Loucy (cell line): Measurements from ENCODE around the gene USP15.

ENCODE experiments used
- H2AFZ ChIP-seq: fragments of 200-600 bp; sonication (generic); 2 replicates; pipeline ENCODE4 v1.6.0; 2016; ENCODE audit warnings: antibody characterized with exemption, mild to moderate bottlenecking, low read length, moderate library complexity
- H3F3A ChIP-seq: fragments of 200-600 bp; 2 replicates; pipeline ENCODE4 v1.6.0; 2016; ENCODE audit warnings: antibody characterized with exemption, low read depth, mild to moderate bottlenecking
- H3K27me3 ChIP-seq: fragments of 200-600 bp; sonication (generic); 2 replicates; pipeline ENCODE4 v1.6.1; 2014; ENCODE audit warnings: low read length, mild to moderate bottlenecking; ENCODE audit not compliant: insufficient read depth, poor library complexity, severe bottlenecking
- H3K36me3 ChIP-seq: fragments of 200-600 bp; sonication (generic); 2 replicates; pipeline ENCODE4 v1.6.1; 2016; ENCODE audit warnings: low read length; ENCODE audit not compliant: insufficient read depth
- H3K4me1 ChIP-seq: fragments of 200-600 bp; sonication (generic); 2 replicates; pipeline ENCODE4 v1.5.1; 2014; ENCODE audit warnings: low read length, mild to moderate bottlenecking; ENCODE audit not compliant: insufficient read depth, poor library complexity, severe bottlenecking
- H3K4me2 ChIP-seq: fragments of 200-600 bp; sonication (generic); 2 replicates; pipeline ENCODE4 v1.6.0; 2014; ENCODE audit warnings: antibody characterized with exemption, low read length, low read depth, mild to moderate bottlenecking; ENCODE audit not compliant: poor library complexity, severe bottlenecking
- H3K4me3 ChIP-seq: fragments of 200-600 bp; sonication (generic); 2 replicates; pipeline ENCODE4 v1.5.1; 2014; ENCODE audit warnings: low read length, mild to moderate bottlenecking, mixed read lengths; ENCODE audit not compliant: poor library complexity, severe bottlenecking
- H3K79me2 ChIP-seq: fragments of 200-600 bp; sonication (generic); 2 replicates; pipeline ENCODE4 v1.6.1; 2014; ENCODE audit warnings: low read length; ENCODE audit not compliant: insufficient read depth
- H3K9ac ChIP-seq: fragments of 200-600 bp; sonication (generic); 2 replicates; pipeline ENCODE4 v1.6.0; 2014; ENCODE audit warnings: mild to moderate bottlenecking, low read depth, low read length, moderate library complexity; ENCODE audit not compliant: poor library complexity, severe bottlenecking
- H3K9me2 ChIP-seq: fragments of 200-600 bp; sonication (generic); replicated peaks from 2 replicates; pipeline ENCODE4 v1.6.1; 2016; ENCODE audit warnings: low read depth, low read length, mixed read lengths
- H3K9me3 ChIP-seq: fragments of 200-600 bp; sonication (generic); 2 replicates; pipeline ENCODE4 v1.6.1; 2014; ENCODE audit warnings: mild to moderate bottlenecking, antibody characterized with exemption, low read length, low read depth; ENCODE audit not compliant: insufficient read depth
- H4K20me1 ChIP-seq: fragments of 200-600 bp; sonication (generic); 2 replicates; pipeline ENCODE4 v1.6.0; 2014; ENCODE audit warnings: antibody characterized with exemption, low read length, mild to moderate bottlenecking; ENCODE audit not compliant: insufficient read depth, poor library complexity, severe bottlenecking
- CTCF ChIP-seq: fragments of 200-600 bp; sonication (generic); conservative IDR thresholded peaks from 2 replicates; pipeline ENCODE4 v1.5.1; 2014; ENCODE audit warnings: mild to moderate bottlenecking, antibody characterized with exemption, low read length
- EZH2phosphoT487 ChIP-seq: fragments of 200-600 bp; IDR thresholded peaks from 2 replicates; pipeline ENCODE4 v1.6.1; 2018; ENCODE audit warnings: antibody characterized with exemption, mild to moderate bottlenecking, moderate library complexity, borderline replicate concordance

USP15 gene

DNA sequence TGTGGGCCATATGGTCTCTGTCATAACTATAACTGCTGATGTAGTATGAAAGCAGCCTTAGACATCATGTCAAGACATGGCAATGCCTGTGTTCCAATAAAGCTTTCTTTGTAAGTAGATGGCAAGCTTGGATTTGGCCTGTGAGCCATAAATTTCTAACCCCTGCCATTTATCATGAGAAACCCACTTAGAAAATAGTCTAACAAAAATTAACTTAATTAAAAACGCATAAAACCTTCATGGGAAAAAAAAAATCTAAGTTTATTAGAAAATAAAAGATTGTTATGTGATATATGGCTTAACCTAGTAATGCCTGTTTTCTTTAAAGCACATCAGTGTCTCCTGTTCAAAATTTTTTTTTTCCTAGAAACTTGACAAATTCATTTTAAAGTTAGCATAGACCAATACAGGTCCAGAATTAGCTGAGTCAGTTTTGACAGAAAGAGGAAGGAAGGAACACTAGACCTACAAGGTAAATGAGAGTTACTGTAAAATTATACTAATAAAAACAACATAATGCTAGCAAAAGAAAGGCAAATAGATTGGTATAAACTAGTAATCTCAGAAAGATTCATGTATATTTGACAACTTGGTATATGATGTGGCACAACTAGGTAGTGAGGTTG lies 68.2 kb downstream of the USP15 start:
- Histone ChIP-seq H4K20me1 (no peaks in the 10 kb centered on the region), H3K4me2 (no peak overlapping the region), H3K79me2 (no peaks in the 10 kb centered on the region)

GRCh38 chr12:62331306-62331705 lies 71.1 kb downstream of the USP15 start:
- Histone ChIP-seq H3K9ac (no peak overlapping the region), H3K36me3 (peaks cover 36% of the 10 kb centered on the region; the same call in 1 of the 2 replicates)
- TF ChIP-seq EZH2phosphoT487: no peak
- no peak for TF ChIP-seq CTCF

More for the DNA sequence above, 68.2 kb downstream of the USP15 start:
- Histone ChIP-seq H3K9me3 (no peaks in the 10 kb centered on the region), H3K36me3 (peaks cover 52% of the 10 kb centered on the region), H3K9ac (no peak overlapping the region), H3K4me3 (no peak overlapping the region), H3K27me3 (no peaks in the 10 kb centered on the region), H3F3A (no peaks in the 10 kb centered on the region), H3K4me1 (no peaks in the 10 kb centered on the region), H3K9me2 (no peaks in the 10 kb centered on the region), H2AFZ (no peak overlapping the region)
- no peak for TF ChIP-seq EZH2phosphoT487
- TF ChIP-seq CTCF: no peak

GRCh38 chr12:62332598-62332997 lies 72.4 kb downstream of the USP15 start:
- peaks cover 5% of the 10 kb centered on the region for H3K4me1 ChIP-seq
- peaks cover 3% of the 10 kb centered on the region for H4K20me1 ChIP-seq
- H3K4me2 ChIP-seq: no peak overlapping the region
- H3K9ac ChIP-seq: no peak overlapping the region
- no peaks in the 10 kb centered on the region for H3F3A ChIP-seq
- peaks cover 31% of the 10 kb centered on the region; the same call in 1 of the 2 replicates for H3K36me3 ChIP-seq
- H3K79me2 ChIP-seq: no peaks in the 10 kb centered on the region
- no peak overlapping the region for H2AFZ ChIP-seq
- no peaks in the 10 kb centered on the region for H3K27me3 ChIP-seq
- no peaks in the 10 kb centered on the region for H3K9me2 ChIP-seq
- TF ChIP-seq CTCF: no peak
- no peak for TF ChIP-seq EZH2phosphoT487
- H3K9me3 ChIP-seq: no peaks in the 10 kb centered on the region
- H3K4me3 ChIP-seq: no peak overlapping the region

More at GRCh38 chr12:62331306-62331705, 71.1 kb downstream of the USP15 start:
- H3F3A ChIP-seq: no peaks in the 10 kb centered on the region
- no peak overlapping the region for H3K4me2 ChIP-seq
- peaks cover 3% of the 10 kb centered on the region for H4K20me1 ChIP-seq
- no peaks in the 10 kb centered on the region for H3K9me2 ChIP-seq
- H3K9me3 ChIP-seq: no peaks in the 10 kb centered on the region
- H3K4me3 ChIP-seq: no peak overlapping the region
- no peak overlapping the region for H2AFZ ChIP-seq
- no peaks in the 10 kb centered on the region for H3K79me2 ChIP-seq
- H3K27me3 ChIP-seq: no peaks in the 10 kb centered on the region
- peaks cover 3% of the 10 kb centered on the region for H3K4me1 ChIP-seq
